AML-193 (cell line): ENCODE measurements around the gene CBFA2T2.
"Not testable (repeated sequence)": the region's sequence is repeated elsewhere in the genome, so short reads cannot be mapped to it uniquely, and the experiment has no call there.

ENCODE experiments used
- DNase-seq, 2 experiments: peaks; one replicate each; lab custom pipeline; 2025; lab: John Stamatoyannopoulos, UW

The CBFA2T2 gene

GRCh38 chr20:33576432-33577125 lies 86.7 kb downstream of the CBFA2T2 start:
- no peak for DNase-seq

GRCh38 chr20:33578510-33578909 lies 88.6 kb downstream of the CBFA2T2 start:
- no peak for DNase-seq

GRCh38 chr20:33583143-33583542 lies 93.2 kb downstream of the CBFA2T2 start:
- no peak for DNase-seq

- DNase-seq: no peak
Measured at GRCh38 chr20:33584976-33585375, 95.1 kb downstream of the CBFA2T2 start.

GRCh38 chr20:33585413-33585812 lies 95.5 kb downstream of the CBFA2T2 start:
- no peak for DNase-seq

GRCh38 chr20:33589059-33589458 lies 99.2 kb downstream of the CBFA2T2 start:
- no peak for DNase-seq

GRCh38 chr20:33591901-33592300 lies 102.0 kb downstream of the CBFA2T2 start:
- DNase-seq: not testable (repeated sequence)

GRCh38 chr20:33594743-33595142 lies 104.8 kb downstream of the CBFA2T2 start:
- DNase-seq: no peak

GRCh38 chr20:33600414-33600813 lies 110.5 kb downstream of the CBFA2T2 start:
- DNase-seq: no peak

GRCh38 chr20:33600981-33601380 lies 111.1 kb downstream of the CBFA2T2 start:
- no peak for DNase-seq

- no peak for DNase-seq
Measured at GRCh38 chr20:33601861-33602260, 112.0 kb downstream of the CBFA2T2 start.

- no peak for DNase-seq
Measured at GRCh38 chr20:33602826-33603590, 113.1 kb downstream of the CBFA2T2 start.

- no peak for DNase-seq
Measured at GRCh38 chr20:33604084-33604990, 114.4 kb downstream of the CBFA2T2 start.

GRCh38 chr20:33604991-33605370 lies 115.1 kb downstream of the CBFA2T2 start:
- DNase-seq: no peak

- DNase-seq: no peak
Measured at GRCh38 chr20:33606118-33606771, 116.3 kb downstream of the CBFA2T2 start.

GRCh38 chr20:33609504-33609903 lies 119.6 kb downstream of the CBFA2T2 start:
- no peak for DNase-seq

- no peak for DNase-seq
Measured at GRCh38 chr20:33611106-33611505, 121.2 kb downstream of the CBFA2T2 start.

- no peak for DNase-seq
Measured at GRCh38 chr20:33612001-33612400, 122.1 kb downstream of the CBFA2T2 start.

GRCh38 chr20:33621717-33622400 lies 132.0 kb downstream of the CBFA2T2 start:
- DNase-seq: no peak

- no peak for DNase-seq
Measured at GRCh38 chr20:33622705-33623365, 132.9 kb downstream of the CBFA2T2 start.

- DNase-seq: no peak
Measured at GRCh38 chr20:33624399-33624798, 134.5 kb downstream of the CBFA2T2 start.
